Hepatocyte (in vitro differentiated cells): ENCODE data around the gene ANKRD50. TPM values are rescaled to one million over a fixed set of nuclear protein-coding genes. Genes with fewer than 3 reads are reported as not detected.

Experiments
- DNase-seq: peaks from one replicate; pipeline ENCODE4 v3.0.0-alpha.2; 2016; ENCODE audit warnings: low spot score
- H2AFZ ChIP-seq: fragments of 200-600 bp; sonication (generic); 2 replicates; pipeline ENCODE4 v1.6.0; 2016; ENCODE audit warnings: antibody characterized with exemption, mild to moderate bottlenecking
- H3K27ac ChIP-seq: fragments of 200-600 bp; sonication (generic); 2 replicates; pipeline ENCODE4 v1.5.1; 2016; ENCODE audit warnings: mild to moderate bottlenecking
- H3K27me3 ChIP-seq: fragments of 200-600 bp; sonication (generic); 2 replicates; pipeline ENCODE4 v1.6.1; 2016
- H3K36me3 ChIP-seq: fragments of 200-600 bp; sonication (generic); replicated peaks from 2 replicates; pipeline ENCODE4 v1.5.1; 2016; ENCODE audit warnings: low read depth; ENCODE audit not compliant: insufficient read depth
- H3K4me1 ChIP-seq: fragments of 200-600 bp; sonication (generic); 2 replicates; pipeline ENCODE4 v1.5.1; 2016; ENCODE audit warnings: mild to moderate bottlenecking, moderate library complexity; ENCODE audit not compliant: insufficient read depth
- H3K4me2 ChIP-seq: fragments of 200-600 bp; sonication (generic); 2 replicates; pipeline ENCODE4 v1.6.0; 2016
- H3K4me3 ChIP-seq: fragments of 200-600 bp; sonication (generic); 2 replicates; pipeline ENCODE4 v1.5.1; 2016; ENCODE audit warnings: mild to moderate bottlenecking
- H3K79me2 ChIP-seq: fragments of 200-600 bp; sonication (generic); 2 replicates; pipeline ENCODE4 v1.6.0; 2017; ENCODE audit warnings: mild to moderate bottlenecking
- H3K9me2 ChIP-seq: fragments of 200-600 bp; sonication (generic); replicated peaks from 2 replicates; pipeline ENCODE4 v1.6.0; 2017; ENCODE audit warnings: mild to moderate bottlenecking; ENCODE audit not compliant: insufficient read depth
- H3K9me3 ChIP-seq: fragments of 200-600 bp; sonication (generic); 2 replicates; pipeline ENCODE4 v1.5.1; 2016; ENCODE audit warnings: low read depth, mild to moderate bottlenecking
- H4K20me1 ChIP-seq: fragments of 200-600 bp; sonication (generic); 2 replicates; pipeline ENCODE4 v1.6.0; 2016; ENCODE audit warnings: mild to moderate bottlenecking; ENCODE audit not compliant: insufficient read depth, poor library complexity, severe bottlenecking
- EZH2 ChIP-seq: fragments of 200-600 bp; sonication (generic); IDR thresholded peaks from 2 replicates; pipeline ENCODE4 v1.6.1; 2016; ENCODE audit warnings: antibody characterized with exemption, mild to moderate bottlenecking, borderline replicate concordance
- EZH2phosphoT487 ChIP-seq: fragments of 200-600 bp; sonication (generic); IDR thresholded peaks from one replicate; pipeline ENCODE4 v1.6.1; 2018; ENCODE audit warnings: antibody characterized with exemption, mild to moderate bottlenecking, low read depth, moderate library complexity; ENCODE audit not compliant: unreplicated experiment, severe bottlenecking
- WGBS: methylation state at CpG from one replicate; pipeline ENCODE4 v1.1.6; 2016; ENCODE audit warnings: low lambda C conversion rate; ENCODE audit errors: missing lambda C conversion rate; 5-methylcytosine and 5-hydroxymethylcytosine counted together
- polyA plus RNA-seq: library from polyadenylated mRNA; unstranded; fragments of >200 nt; fragmentation: Nextera tagmentation; extraction: Ambion mirVana; gene quantifications from 2 replicates; pipeline ENCODE4 v1.2.1, GENCODE V29; 2016
- total RNA-seq: library from RNA; depleted of rRNA; stranded (reverse); fragments of >200 nt; gene quantifications from 2 replicates; pipeline ENCODE4 v1.2.3, GENCODE V29; 2014
- TF ChIP-seq, protein P1 (sequence below): fragments of 200-600 bp; sonication (generic); IDR thresholded peaks from 2 replicates; pipeline ENCODE4 v1.5.1; 2016; ENCODE audit warnings: antibody characterized with exemption, mild to moderate bottlenecking; ENCODE audit not compliant: poor library complexity

The ANKRD50 gene
- total and polyA plus RNA-seq, 2 experiments from 2014 or later = 6.7 to 37.4 TPM

DNA sequence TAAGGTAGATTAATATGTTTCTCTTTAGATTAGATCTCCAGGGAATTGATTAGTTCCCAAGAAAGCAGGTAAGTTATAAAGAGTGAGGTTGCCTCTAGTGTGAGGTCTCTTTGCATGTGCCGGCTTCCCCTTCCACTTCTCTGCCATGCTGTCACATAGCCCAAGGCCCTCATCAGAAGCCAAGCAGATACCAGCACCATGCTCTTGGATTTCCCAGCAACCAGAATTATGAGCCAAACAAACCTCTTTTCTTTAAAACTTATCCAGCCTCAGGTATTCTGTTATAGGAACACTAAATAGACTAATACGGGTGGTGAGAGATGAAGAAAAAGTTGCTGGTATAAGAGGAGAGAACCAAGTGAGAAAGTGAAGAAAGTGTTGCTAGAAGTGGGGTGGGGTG lies 15.1 kb downstream of the ANKRD50 start:
- Histone ChIP-seq H3K4me3 (no peak overlapping the region), H4K20me1 (peaks cover 6% of the 10 kb centered on the region), H3K27me3 (no peaks in the 10 kb centered on the region), H3K27ac (no peak overlapping the region), H3K9me2 (no peaks in the 10 kb centered on the region), H3K4me1 (no peaks in the 10 kb centered on the region), H3K36me3 (no peaks in the 10 kb centered on the region), H2AFZ (no peak overlapping the region), H3K9me3 (peaks cover 4% of the 10 kb centered on the region), H3K4me2 (no peak overlapping the region), H3K79me2 (peaks cover 80% of the 10 kb centered on the region)
- no peak for DNase-seq
- TF ChIP-seq, protein P1, sequence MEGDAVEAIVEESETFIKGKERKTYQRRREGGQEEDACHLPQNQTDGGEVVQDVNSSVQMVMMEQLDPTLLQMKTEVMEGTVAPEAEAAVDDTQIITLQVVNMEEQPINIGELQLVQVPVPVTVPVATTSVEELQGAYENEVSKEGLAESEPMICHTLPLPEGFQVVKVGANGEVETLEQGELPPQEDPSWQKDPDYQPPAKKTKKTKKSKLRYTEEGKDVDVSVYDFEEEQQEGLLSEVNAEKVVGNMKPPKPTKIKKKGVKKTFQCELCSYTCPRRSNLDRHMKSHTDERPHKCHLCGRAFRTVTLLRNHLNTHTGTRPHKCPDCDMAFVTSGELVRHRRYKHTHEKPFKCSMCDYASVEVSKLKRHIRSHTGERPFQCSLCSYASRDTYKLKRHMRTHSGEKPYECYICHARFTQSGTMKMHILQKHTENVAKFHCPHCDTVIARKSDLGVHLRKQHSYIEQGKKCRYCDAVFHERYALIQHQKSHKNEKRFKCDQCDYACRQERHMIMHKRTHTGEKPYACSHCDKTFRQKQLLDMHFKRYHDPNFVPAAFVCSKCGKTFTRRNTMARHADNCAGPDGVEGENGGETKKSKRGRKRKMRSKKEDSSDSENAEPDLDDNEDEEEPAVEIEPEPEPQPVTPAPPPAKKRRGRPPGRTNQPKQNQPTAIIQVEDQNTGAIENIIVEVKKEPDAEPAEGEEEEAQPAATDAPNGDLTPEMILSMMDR = no peak
- no peak for TF ChIP-seq EZH2
- TF ChIP-seq EZH2phosphoT487 = no peak
- 100% methylated on average over 2 of the region's 2 CpGs for WGBS

DNA sequence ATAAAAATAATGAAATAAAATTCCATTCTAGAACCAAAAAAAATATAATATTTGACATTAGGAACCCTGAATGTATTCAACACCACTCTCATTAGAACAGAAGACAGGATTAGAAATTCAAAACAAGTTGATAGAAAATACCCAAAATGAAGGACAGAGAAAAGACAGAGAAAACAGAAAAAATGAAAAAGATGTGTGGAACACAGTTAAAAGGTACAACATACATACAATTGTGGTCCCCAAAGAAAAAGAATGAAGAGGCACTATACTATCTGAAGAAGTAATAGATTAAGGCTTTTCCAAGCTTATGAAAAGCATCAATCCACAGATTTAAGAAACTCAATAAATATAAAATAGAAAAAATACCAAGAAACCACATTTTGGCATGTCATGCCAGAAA lies 16.4 kb downstream of the ANKRD50 start:
- Histone ChIP-seq H3K9me2 (no peaks in the 10 kb centered on the region), H3K27me3 (no peaks in the 10 kb centered on the region), H2AFZ (no peak overlapping the region), H3K27ac (no peak overlapping the region), H3K79me2 (peaks cover 79% of the 10 kb centered on the region), H3K4me1 (no peaks in the 10 kb centered on the region), H3K4me2 (no peak overlapping the region), H4K20me1 (peaks cover 6% of the 10 kb centered on the region), H3K4me3 (no peak overlapping the region), H3K36me3 (no peaks in the 10 kb centered on the region), H3K9me3 (peaks cover 4% of the 10 kb centered on the region)
- no peak for DNase-seq
- TF ChIP-seq, protein P1 = no peak
- TF ChIP-seq EZH2phosphoT487 = no peak
- TF ChIP-seq EZH2 = no peak

DNA sequence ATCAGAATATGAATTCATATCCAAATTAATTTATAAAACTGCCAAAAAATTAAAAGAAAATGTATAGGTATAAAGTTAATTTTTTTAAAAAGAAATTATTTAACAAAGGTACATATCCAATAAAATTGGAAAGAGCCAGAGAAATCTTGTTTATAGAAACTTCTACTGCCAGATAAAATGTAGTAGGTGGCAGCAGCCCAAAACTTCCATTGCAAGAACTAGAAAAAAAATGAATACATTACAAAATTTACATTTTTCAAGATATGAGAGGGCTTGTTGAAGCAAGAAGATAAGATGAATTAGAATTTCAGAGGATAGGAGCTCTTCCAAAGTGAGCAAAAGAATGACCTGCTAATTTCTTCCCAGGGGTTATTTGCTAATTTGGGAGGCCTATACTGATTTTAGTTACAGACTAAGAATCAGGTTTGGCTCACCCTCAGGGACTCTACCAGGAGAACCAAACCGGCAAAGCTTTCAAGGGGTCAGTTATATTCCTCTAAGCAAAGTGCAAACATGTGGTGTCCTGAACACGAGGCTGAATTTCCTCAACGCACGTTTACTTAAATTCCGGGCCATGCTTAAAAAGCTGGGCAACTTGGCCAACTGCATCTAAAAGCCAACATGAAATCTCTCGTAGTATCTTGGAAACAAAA lies 17.5 kb downstream of the ANKRD50 start:
- H3K27me3 ChIP-seq = no peaks in the 10 kb centered on the region
- H3K4me2 ChIP-seq = no peak overlapping the region
- H3K79me2 ChIP-seq = peaks cover 80% of the 10 kb centered on the region
- no peak for TF ChIP-seq EZH2
- TF ChIP-seq, protein P1 = no peak
- TF ChIP-seq EZH2phosphoT487 = no peak
- WGBS = 91% methylated on average over 6 of the region's 6 CpGs
- H3K9me2 ChIP-seq = no peaks in the 10 kb centered on the region
- no peaks in the 10 kb centered on the region for H3K36me3 ChIP-seq
- H4K20me1 ChIP-seq = peaks cover 6% of the 10 kb centered on the region
- no peak for DNase-seq
- H2AFZ ChIP-seq = no peak overlapping the region
- H3K27ac ChIP-seq = no peak overlapping the region
- peaks cover 4% of the 10 kb centered on the region for H3K9me3 ChIP-seq
- no peak overlapping the region for H3K4me3 ChIP-seq
- H3K4me1 ChIP-seq = no peaks in the 10 kb centered on the region

DNA sequence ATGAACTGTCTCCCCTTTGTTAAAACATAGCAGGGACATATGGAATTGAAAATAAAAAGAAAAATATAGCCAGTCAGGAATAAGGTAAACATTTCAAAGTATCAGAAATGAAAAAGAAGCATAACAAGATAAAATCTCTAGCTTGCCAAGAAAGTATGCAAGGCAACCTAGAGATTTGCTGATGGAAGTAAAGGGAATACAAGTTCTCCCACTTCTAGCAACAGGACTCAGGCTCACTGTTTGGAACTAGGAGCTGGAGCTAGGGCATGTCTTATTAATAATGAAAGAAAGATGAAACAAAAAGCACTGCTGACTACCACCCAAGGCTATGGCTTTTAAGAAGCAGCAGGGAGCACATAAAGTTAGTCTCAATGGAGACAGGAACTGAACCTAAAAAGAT lies 18.2 kb downstream of the ANKRD50 start:
- peaks cover 8% of the 10 kb centered on the region for H4K20me1 ChIP-seq
- peaks cover 87% of the 10 kb centered on the region for H3K79me2 ChIP-seq
- no peaks in the 10 kb centered on the region for H3K4me1 ChIP-seq
- peaks cover 4% of the 10 kb centered on the region for H3K9me3 ChIP-seq
- H3K4me2 ChIP-seq = no peak overlapping the region
- no peak overlapping the region for H3K27ac ChIP-seq
- TF ChIP-seq EZH2phosphoT487 (no peak), EZH2 (no peak)
- TF ChIP-seq, protein P1 = no peak
- H3K4me3 ChIP-seq = no peak overlapping the region
- no peaks in the 10 kb centered on the region for H3K27me3 ChIP-seq
- H3K9me2 ChIP-seq = no peaks in the 10 kb centered on the region
- no peak overlapping the region for H2AFZ ChIP-seq
- DNase-seq = no peak
- H3K36me3 ChIP-seq = no peaks in the 10 kb centered on the region
